ENCODE measurements around the gene EP300. TPM values are rescaled to one million over a fixed set of nuclear protein-coding genes. Genes with fewer than 3 reads are reported as not detected.
A peak's percentile ranks its signal among the peaks of the same experiment; 100 is the strongest.
"Not testable (repeated sequence)": the region's sequence is repeated elsewhere in the genome, so short reads cannot be mapped to it uniquely, and the experiment has no call there.

EP300 gene
- total RNA-seq, 3 donors from 2014 or later, result 61.7 to 92.1 (median 88.1) TPM

DNA sequence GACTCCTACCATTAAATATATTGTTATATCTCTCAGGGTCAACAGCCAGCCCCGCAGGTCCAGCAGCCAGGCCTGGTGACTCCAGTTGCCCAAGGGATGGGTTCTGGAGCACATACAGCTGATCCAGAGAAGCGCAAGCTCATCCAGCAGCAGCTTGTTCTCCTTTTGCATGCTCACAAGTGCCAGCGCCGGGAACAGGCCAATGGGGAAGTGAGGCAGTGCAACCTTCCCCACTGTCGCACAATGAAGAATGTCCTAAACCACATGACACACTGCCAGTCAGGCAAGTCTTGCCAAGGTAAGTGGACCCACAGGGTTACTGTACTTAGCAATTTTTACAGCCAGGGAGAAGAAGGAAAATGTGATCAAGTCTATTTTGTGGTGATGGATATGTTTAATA is 35.1 kb downstream of the EP300 start:
- TF ChIP-seq, protein P1, sequence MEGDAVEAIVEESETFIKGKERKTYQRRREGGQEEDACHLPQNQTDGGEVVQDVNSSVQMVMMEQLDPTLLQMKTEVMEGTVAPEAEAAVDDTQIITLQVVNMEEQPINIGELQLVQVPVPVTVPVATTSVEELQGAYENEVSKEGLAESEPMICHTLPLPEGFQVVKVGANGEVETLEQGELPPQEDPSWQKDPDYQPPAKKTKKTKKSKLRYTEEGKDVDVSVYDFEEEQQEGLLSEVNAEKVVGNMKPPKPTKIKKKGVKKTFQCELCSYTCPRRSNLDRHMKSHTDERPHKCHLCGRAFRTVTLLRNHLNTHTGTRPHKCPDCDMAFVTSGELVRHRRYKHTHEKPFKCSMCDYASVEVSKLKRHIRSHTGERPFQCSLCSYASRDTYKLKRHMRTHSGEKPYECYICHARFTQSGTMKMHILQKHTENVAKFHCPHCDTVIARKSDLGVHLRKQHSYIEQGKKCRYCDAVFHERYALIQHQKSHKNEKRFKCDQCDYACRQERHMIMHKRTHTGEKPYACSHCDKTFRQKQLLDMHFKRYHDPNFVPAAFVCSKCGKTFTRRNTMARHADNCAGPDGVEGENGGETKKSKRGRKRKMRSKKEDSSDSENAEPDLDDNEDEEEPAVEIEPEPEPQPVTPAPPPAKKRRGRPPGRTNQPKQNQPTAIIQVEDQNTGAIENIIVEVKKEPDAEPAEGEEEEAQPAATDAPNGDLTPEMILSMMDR (IDR thresholded peaks at IDR 0.05), result no peak
- peak in 1 of 3 donors; percentile 56 for DNase-seq
- H3K4me1 ChIP-seq (ENCODE audit: low read depth), result no peaks in the 10 kb centered on the region
- H3K36me3 ChIP-seq (ENCODE audit: low read depth), result peaks cover 28% of the 10 kb centered on the region
- intact Hi-C loops (cut with DNase I, micrococcal nuclease), result loop anchor here in 1 of 2 donors (10.0 kb wide), 1 partner anchor 203 kb away; no protein-coding TSS in a partner anchor
- no peak overlapping the region for H3K4me3 ChIP-seq
- H3K9me3 ChIP-seq, result no peaks in the 10 kb centered on the region
- ATAC-seq, result no peak

DNA sequence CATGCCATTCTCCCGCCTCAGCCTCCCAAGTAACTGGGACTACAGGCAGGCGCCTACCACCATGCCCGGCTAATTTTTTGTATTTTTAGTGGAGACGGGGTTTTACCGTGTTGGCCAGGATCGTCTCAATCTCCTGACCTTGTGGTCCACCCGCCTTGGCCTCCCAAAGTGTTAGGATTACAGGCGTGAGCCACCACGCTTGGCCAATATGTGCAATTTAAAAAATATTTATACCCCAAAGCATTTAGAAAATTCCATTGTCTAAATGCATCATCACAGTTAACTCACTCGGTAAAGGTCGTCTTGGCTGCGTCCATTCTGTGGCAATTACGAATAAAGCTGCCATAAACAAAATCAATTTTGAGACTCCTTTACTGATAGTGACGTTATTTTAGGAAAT is 36.2 kb downstream of the EP300 start:
- DNase-seq (no peak), ATAC-seq (no peak)
- H3K4me3 ChIP-seq, result no peak overlapping the region
- no peaks in the 10 kb centered on the region for H3K9me3 ChIP-seq
- peaks cover 28% of the 10 kb centered on the region for H3K36me3 ChIP-seq (ENCODE audit: low read depth)
- intact Hi-C loops (cut with DNase I, micrococcal nuclease), result loop anchor here in 1 of 2 donors (10.0 kb wide), 1 partner anchor 204 kb away; no protein-coding TSS in a partner anchor
- H3K4me1 ChIP-seq (ENCODE audit: low read depth), result no peaks in the 10 kb centered on the region
- TF ChIP-seq, protein P1 (IDR thresholded peaks at IDR 0.05), result no peak

DNA sequence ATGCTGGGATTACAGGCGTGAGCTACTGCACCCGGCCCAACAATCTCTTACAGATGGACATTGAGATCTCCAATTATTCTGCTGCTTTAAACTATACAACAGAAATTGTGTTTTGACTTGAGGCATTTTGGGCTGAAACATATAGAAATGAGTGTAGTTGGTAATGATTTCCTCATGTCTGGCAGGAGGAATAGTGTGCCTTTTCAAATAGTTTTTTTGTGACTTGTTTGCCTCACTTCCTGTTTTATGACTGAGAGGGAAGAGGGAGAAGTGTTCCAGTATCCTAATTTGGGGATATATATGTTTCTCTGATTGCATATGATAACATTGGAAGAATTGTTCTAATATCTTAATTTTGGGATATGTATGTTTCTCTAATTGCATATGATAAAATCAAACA is 40.2 kb downstream of the EP300 start:
- no peak for ATAC-seq
- TF ChIP-seq, protein P1 (IDR thresholded peaks at IDR 0.05), result no peak
- peaks cover 41% of the 10 kb centered on the region for H3K36me3 ChIP-seq (ENCODE audit: low read depth)
- H3K4me1 ChIP-seq (ENCODE audit: low read depth), result no peaks in the 10 kb centered on the region
- H3K9me3 ChIP-seq, result no peaks in the 10 kb centered on the region
- DNase-seq, result no peak
- intact Hi-C loops (cut with DNase I, micrococcal nuclease), result no loop called here
- no peak overlapping the region for H3K4me3 ChIP-seq

DNA sequence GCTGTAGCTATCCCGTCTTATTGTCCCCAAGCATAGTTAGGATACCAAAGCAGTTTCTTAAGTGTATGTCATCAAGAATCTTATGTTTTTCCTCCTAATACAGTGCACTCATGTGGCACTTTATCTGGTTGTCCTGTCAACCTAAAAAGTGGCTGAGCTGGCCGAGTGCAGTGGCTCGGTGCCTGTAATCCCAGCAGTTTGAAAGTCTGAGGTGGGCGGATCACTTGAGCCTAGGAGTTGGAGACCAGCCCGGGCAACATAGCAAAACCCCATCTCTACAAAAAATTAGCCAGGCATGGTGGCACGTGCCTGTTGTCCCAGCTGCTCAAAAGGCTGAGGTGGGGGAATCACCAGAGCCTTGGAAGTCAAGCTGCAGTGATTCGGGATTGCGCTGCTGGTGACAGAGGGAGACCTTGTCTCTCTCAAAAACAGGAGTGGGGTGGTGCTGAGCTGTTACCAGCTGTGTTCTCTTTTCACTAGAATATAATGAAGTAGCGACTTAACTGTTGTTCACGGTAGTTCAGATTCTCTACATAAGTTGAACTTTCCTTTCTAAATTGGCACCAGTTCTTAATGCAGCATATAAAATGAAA is 48.1 kb downstream of the EP300 start:
- Histone ChIP-seq H3K36me3 (ENCODE audit: low read depth) (peaks cover 27% of the 10 kb centered on the region), H3K4me1 (ENCODE audit: low read depth) (no peaks in the 10 kb centered on the region), H3K9me3 (no peaks in the 10 kb centered on the region), H3K4me3 (no peak overlapping the region)
- TF ChIP-seq, protein P1 (IDR thresholded peaks at IDR 0.05), result no peak
- ATAC-seq, result no peak
- no peak for DNase-seq
- intact Hi-C loops (cut with DNase I, micrococcal nuclease), result no loop called here

DNA sequence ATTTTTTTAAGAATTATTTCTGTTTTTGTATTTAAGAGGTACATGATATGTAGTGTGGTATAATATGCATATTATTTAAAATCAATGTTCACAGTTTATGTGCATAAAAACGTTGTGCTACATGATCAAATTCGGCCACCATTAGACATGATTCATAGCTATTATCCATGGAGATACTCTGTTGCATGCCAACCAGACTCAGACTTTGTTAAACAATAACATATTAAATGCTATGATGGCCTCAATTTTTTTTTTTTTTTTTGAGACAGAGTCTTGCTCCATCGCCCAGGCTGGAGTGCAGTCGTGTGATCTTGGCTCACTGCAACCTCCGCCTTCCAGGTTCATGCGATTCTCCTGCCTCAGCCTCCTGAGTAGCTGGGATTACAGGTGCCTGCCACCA is 53.5 kb downstream of the EP300 start:
- ATAC-seq; DNase-seq; H3K4me1 ChIP-seq (ENCODE audit: low read depth); H3K9me3 ChIP-seq; intact Hi-C loops (cut with DNase I, micrococcal nuclease); H3K4me3 ChIP-seq: not testable (repeated sequence)
- peaks cover 30% of the 10 kb centered on the region for H3K36me3 ChIP-seq (ENCODE audit: low read depth)

DNA sequence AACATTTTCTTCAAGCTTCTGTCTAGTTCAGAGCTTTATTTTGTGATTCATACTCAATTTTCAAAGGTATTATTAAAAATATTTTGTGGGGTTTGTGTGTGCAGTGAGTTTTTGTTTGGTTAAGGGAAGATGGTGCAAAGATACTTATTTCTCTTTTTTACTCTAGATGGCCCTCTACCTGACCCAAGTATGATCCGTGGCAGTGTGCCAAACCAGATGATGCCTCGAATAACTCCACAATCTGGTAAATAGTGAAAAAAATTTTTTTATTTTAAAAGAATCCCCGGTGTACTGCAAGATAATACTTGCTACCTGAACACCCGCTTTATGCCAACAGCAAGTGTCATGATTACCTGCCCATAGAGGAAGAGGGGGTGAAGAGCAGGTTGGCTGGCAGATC is 54.2 kb downstream of the EP300 start:
- H3K9me3 ChIP-seq, result no peaks in the 10 kb centered on the region
- intact Hi-C loops (cut with DNase I, micrococcal nuclease), result no loop called here
- ATAC-seq, result no peak

More for the DNA sequence above, 54.2 kb downstream of the EP300 start:
- TF ChIP-seq, protein P1 (IDR thresholded peaks at IDR 0.05), result no peak
- peaks cover 26% of the 10 kb centered on the region for H3K36me3 ChIP-seq (ENCODE audit: low read depth)
- H3K4me3 ChIP-seq, result no peak overlapping the region
- no peak for DNase-seq
- H3K4me1 ChIP-seq (ENCODE audit: low read depth), result no peaks in the 10 kb centered on the region

All from mucosa of descending colon (tissue), 3 donors.